Glutamatergic neuron (in vitro differentiated cells): ENCODE results near the gene SF3B1. TPM values are rescaled to one million over a fixed set of nuclear protein-coding genes. Genes with fewer than 3 reads are reported as not detected.

Experiments
- DNase-seq: peaks from one replicate; pipeline ENCODE4 v3.0.0; 2022
- H3K27ac Mint-ChIP-seq: one replicate; pipeline ENCODE4 v1.8.0; 2020; ENCODE audit warnings: mild to moderate bottlenecking, mixed read lengths, inconsistent platforms; ENCODE audit not compliant: unreplicated experiment
- H3K27me3 Mint-ChIP-seq: one replicate; pipeline ENCODE4 v1.8.0; 2020; ENCODE audit warnings: mild to moderate bottlenecking, moderate library complexity, mixed read lengths, inconsistent platforms; ENCODE audit not compliant: unreplicated experiment
- H3K36me3 Mint-ChIP-seq: one replicate; pipeline ENCODE4 v1.8.0; 2020; ENCODE audit warnings: mild to moderate bottlenecking, mixed read lengths, inconsistent platforms; ENCODE audit not compliant: unreplicated experiment
- H3K4me1 Mint-ChIP-seq: one replicate; pipeline ENCODE4 v1.8.0; 2020; ENCODE audit warnings: mild to moderate bottlenecking, low read depth, mixed read lengths, inconsistent platforms; ENCODE audit not compliant: unreplicated experiment
- H3K4me3 Mint-ChIP-seq: one replicate; pipeline ENCODE4 v1.8.0; 2020; ENCODE audit warnings: mild to moderate bottlenecking, mixed read lengths, inconsistent platforms; ENCODE audit not compliant: unreplicated experiment
- H3K9me3 Mint-ChIP-seq: one replicate; pipeline ENCODE4 v1.8.0; 2020; ENCODE audit warnings: mild to moderate bottlenecking, moderate library complexity, mixed read lengths, inconsistent platforms; ENCODE audit not compliant: unreplicated experiment
- total RNA-seq: library from RNA; stranded (reverse); fragmentation: NEBNext Ultra II Directional; extraction: Animal tissue kit (Norgen Biotek cat#: 25700); gene quantifications from one replicate; pipeline ENCODE4 v1.2.1, GENCODE V29; 2021; ENCODE audit not compliant: unreplicated experiment
- TF ChIP-seq, protein P1 (sequence below): fragments of 200-600 bp; sonication (generic); IDR thresholded peaks from one replicate; pipeline ENCODE4 v1.5.0; 2021; ENCODE audit not compliant: partially characterized antibody, unreplicated experiment

The SF3B1 gene
- total RNA-seq, 1 donor from 2014 or later = 401 TPM

DNA sequence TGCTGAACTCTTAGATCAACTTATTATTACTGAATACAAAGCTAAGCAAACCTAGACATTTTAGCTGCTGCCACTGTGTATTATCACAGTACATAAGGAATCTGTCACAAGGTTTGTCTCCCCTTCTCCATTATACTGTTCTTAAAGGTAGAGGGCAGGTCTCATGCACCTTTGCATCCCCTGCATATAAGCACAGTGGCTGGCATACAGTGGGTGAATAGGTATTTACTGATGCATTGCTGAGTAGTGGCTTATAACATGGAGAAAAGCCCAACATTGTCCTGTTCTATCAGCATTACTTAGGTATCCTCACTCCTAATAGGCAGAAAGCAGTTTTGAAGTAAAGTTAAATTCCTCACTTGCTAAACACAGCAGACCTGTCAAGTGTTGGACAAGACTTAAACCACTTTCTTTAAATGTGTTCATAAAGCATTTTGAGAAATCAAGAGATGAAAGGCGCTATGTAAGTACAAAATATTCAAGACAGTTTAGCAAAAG lies 43.6 kb downstream of the SF3B1 start:
- peaks cover 1% of the 10 kb centered on the region for H3K9me3 Mint-ChIP-seq
- TF ChIP-seq, protein P1, sequence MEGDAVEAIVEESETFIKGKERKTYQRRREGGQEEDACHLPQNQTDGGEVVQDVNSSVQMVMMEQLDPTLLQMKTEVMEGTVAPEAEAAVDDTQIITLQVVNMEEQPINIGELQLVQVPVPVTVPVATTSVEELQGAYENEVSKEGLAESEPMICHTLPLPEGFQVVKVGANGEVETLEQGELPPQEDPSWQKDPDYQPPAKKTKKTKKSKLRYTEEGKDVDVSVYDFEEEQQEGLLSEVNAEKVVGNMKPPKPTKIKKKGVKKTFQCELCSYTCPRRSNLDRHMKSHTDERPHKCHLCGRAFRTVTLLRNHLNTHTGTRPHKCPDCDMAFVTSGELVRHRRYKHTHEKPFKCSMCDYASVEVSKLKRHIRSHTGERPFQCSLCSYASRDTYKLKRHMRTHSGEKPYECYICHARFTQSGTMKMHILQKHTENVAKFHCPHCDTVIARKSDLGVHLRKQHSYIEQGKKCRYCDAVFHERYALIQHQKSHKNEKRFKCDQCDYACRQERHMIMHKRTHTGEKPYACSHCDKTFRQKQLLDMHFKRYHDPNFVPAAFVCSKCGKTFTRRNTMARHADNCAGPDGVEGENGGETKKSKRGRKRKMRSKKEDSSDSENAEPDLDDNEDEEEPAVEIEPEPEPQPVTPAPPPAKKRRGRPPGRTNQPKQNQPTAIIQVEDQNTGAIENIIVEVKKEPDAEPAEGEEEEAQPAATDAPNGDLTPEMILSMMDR = no peak
- H3K4me3 Mint-ChIP-seq = no peak overlapping the region
- peaks cover 1% of the 10 kb centered on the region for H3K27me3 Mint-ChIP-seq
- H3K4me1 Mint-ChIP-seq = peaks cover 4% of the 10 kb centered on the region
- no peaks in the 10 kb centered on the region for H3K36me3 Mint-ChIP-seq
- DNase-seq = no peak
- no peak overlapping the region for H3K27ac Mint-ChIP-seq

DNA sequence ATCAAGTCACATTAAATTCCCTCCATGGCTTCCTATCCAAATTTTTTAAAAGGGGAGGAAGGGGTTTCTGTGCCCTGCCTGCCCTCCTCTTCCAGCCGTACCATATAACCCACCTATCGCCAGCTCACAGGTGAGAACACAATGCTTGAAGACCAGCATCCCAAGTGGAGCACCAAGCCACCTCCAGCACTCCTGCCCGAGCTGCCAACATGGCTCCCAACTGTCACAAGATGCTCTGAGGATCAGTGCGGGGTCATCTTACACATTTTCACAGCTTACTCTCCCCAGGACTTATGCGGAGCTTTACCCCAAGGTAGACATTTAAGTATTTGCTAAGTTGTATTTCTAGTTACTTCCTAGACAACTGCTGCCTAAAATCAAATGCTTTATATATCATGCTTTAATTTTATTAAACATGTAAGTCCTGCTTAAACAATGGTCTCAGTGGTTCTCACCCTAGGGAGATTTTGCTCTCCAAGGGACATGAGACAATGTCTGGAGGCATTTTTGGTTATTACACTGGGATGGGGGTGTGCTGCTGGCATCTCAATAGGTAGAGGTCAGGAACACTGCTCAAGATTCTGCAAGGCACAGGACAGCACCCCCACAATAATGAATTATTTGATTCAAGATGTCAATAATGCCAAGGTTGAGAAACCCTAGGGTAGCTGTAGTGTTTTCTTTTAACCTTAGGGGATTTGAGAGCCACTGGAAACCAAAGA lies 45.8 kb downstream of the SF3B1 start:
- Mint-ChIP-seq H3K27ac (no peak overlapping the region), H3K27me3 (peaks cover 1% of the 10 kb centered on the region), H3K4me3 (no peak overlapping the region), H3K36me3 (no peaks in the 10 kb centered on the region), H3K4me1 (peaks cover 13% of the 10 kb centered on the region), H3K9me3 (peaks cover 4% of the 10 kb centered on the region)
- TF ChIP-seq, protein P1 = no peak
- no peak for DNase-seq

DNA sequence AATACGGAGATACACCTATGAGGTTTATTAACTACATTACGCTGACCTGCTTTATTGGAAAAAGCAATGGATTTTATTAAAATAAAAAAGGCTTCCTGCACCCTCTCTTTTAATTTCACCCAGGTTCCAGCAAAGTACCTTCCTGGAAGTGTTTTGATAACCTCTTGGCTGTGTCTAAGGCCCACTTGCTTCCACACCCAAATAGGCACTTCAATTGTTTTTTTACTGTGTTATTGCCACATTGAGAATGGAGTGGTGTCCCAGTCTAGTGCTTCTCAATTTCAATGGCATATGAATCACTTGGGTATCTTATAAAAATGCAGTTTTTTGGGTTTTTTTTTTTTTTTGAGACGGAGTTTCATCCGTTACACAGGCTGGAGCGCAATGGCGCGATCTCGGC lies 47.6 kb downstream of the SF3B1 start:
- TF ChIP-seq, protein P1 = no peak
- Mint-ChIP-seq H3K4me3 (no peak overlapping the region), H3K4me1 (peaks cover 9% of the 10 kb centered on the region), H3K27me3 (no peaks in the 10 kb centered on the region), H3K27ac (no peak overlapping the region), H3K36me3 (no peaks in the 10 kb centered on the region), H3K9me3 (peaks cover 2% of the 10 kb centered on the region)
- DNase-seq = no peak

GRCh38 chr2:197386242-197386641 lies 48.6 kb downstream of the SF3B1 start:
- H3K36me3 Mint-ChIP-seq = no peaks in the 10 kb centered on the region
- no peaks in the 10 kb centered on the region for H3K27me3 Mint-ChIP-seq
- H3K9me3 Mint-ChIP-seq = peaks cover 2% of the 10 kb centered on the region
- DNase-seq = no peak
- no peak overlapping the region for H3K27ac Mint-ChIP-seq
- TF ChIP-seq, protein P1 = no peak
- H3K4me1 Mint-ChIP-seq = peaks cover 9% of the 10 kb centered on the region
- H3K4me3 Mint-ChIP-seq = no peak overlapping the region

DNA sequence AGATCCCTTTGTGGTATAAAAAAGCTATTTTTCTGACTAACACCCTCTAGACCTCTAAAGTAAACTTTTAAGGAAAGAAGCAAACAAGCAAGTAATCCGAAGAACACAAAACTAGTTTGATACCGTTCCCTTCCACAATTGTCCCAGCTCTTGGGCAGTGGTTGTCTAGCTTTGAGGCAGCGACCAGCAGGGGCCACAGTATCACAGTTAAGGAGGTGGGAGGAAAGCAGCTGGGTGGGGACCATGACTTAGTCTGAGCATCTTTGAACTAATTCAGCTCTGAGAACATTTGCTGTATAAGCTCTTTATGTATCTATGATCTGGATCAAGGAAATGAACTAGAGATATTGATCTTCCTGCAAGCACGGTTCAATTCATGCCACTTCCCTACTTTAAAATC lies 51.0 kb downstream of the SF3B1 start:
- Mint-ChIP-seq H3K36me3 (no peaks in the 10 kb centered on the region), H3K9me3 (peaks cover 3% of the 10 kb centered on the region), H3K27ac (no peak overlapping the region), H3K27me3 (peaks cover 1% of the 10 kb centered on the region), H3K4me3 (no peak overlapping the region), H3K4me1 (peaks cover 19% of the 10 kb centered on the region)
- TF ChIP-seq, protein P1 = no peak
- DNase-seq = no peak
